HFF-Myc (cell line): Measurements from ENCODE around the gene CLEC10A.

Source experiments
- DNase-seq: peaks from one replicate; pipeline ENCODE4 v3.0.0-alpha.2; 2011; ENCODE audit warnings: low read depth; ENCODE audit errors: extremely low read depth
- H3K4me3 ChIP-seq: replicated peaks from 2 replicates; pipeline ENCODE4 v1.5.1; 2011; ENCODE audit warnings: low read depth, mild to moderate bottlenecking, control low read depth, low read length
- CTCF ChIP-seq: IDR thresholded peaks from 2 replicates; pipeline ENCODE4 v1.5.1; 2012; ENCODE audit warnings: mild to moderate bottlenecking, low read depth, low read length, control low read depth; ENCODE audit errors: missing control alignments

CLEC10A gene

GRCh38 chr17:7112510-7113108 is 32.6 kb upstream of the CLEC10A start:
- TF ChIP-seq CTCF: no peak
- no peak for DNase-seq
- H3K4me3 ChIP-seq: no peak overlapping the region

- no peak overlapping the region for H3K4me3 ChIP-seq
- DNase-seq: no peak
- TF ChIP-seq CTCF: no peak
Measured at GRCh38 chr17:7111784-7112509, 31.9 kb upstream of the CLEC10A start.

- no peak for TF ChIP-seq CTCF
- no peak overlapping the region for H3K4me3 ChIP-seq
- no peak for DNase-seq
Measured at GRCh38 chr17:7110617-7111306, 30.7 kb upstream of the CLEC10A start.

- no peak for DNase-seq
- no peak for TF ChIP-seq CTCF
Measured at GRCh38 chr17:7109461-7110322, 29.6 kb upstream of the CLEC10A start.

GRCh38 chr17:7108981-7109380 is 28.9 kb upstream of the CLEC10A start:
- no peak for TF ChIP-seq CTCF
- DNase-seq: no peak
- H3K4me3 ChIP-seq: no peak overlapping the region

More at GRCh38 chr17:7109461-7110322, 29.6 kb upstream of the CLEC10A start:
- no peak overlapping the region for H3K4me3 ChIP-seq

GRCh38 chr17:7108560-7108925 is 28.5 kb upstream of the CLEC10A start:
- TF ChIP-seq CTCF: no peak

More at GRCh38 chr17:7108560-7108925, 28.5 kb upstream of the CLEC10A start:
- H3K4me3 ChIP-seq: no peak overlapping the region
- no peak for DNase-seq
